NCI-H748 (cell line): ENCODE measurements around the gene RRAGA.
"Not testable (repeated sequence)": the region's sequence is repeated elsewhere in the genome, so short reads cannot be mapped to it uniquely, and the experiment has no call there.

Experiments used
- DNase-seq: peaks from one replicate; lab custom pipeline; 2025; ENCODE audit not compliant: unreplicated experiment; lab: John Stamatoyannopoulos, UW

RRAGA gene

DNA sequence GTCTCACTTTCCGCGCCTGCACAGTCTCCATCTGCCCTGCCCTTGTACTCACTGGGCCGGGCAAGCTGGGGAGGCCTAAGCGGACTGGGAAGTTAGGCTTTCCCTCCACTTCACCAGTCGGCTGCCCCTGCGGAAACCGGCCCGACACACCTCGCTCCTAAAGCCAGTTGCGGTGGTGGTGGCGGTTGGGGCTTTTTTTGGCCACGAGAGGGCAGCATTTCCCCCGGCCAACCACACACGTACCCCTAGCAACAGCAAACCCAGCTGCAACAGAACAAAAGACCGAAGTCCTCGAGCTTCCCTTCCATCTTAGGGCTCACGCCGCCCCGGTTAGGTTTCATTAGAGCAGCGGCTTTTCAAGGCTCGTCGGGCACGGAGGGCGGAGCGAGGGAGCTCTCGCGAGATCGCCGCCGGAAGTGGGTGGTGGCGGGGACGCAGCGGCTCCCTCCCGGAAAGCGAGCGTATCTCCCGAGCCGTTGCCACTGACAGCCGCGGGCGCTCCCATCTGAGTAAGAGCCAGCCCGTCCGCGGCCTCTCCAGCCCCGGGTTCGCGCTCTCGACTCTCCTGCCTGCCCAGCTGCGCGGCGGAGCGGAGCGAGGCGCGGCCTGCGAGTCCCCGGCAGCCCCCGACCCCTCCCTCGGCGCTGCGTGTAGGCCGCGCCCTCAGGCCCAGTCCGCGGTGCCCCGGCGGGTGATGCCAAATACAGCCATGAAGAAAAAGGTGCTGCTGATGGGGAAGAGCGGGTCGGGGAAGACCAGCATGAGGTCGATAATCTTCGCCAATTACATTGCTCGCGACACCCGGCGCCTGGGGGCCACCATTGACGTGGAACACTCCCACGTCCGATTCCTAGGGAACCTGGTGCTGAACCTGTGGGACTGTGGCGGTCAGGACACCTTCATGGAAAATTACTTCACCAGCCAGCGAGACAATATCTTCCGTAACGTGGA, at the start of gene RRAGA:
Gene RRAGA (plus strand): TSS at position 462 of the 951 bp plus-strand sequence. CDS start 233 bp downstream, at position 695.
- DNase-seq: peak; percentile 99

- DNase-seq: no peak
These were observed 49.1 kb upstream of the RRAGA start for GRCh38 chr9:19000133-19000532.

DNA sequence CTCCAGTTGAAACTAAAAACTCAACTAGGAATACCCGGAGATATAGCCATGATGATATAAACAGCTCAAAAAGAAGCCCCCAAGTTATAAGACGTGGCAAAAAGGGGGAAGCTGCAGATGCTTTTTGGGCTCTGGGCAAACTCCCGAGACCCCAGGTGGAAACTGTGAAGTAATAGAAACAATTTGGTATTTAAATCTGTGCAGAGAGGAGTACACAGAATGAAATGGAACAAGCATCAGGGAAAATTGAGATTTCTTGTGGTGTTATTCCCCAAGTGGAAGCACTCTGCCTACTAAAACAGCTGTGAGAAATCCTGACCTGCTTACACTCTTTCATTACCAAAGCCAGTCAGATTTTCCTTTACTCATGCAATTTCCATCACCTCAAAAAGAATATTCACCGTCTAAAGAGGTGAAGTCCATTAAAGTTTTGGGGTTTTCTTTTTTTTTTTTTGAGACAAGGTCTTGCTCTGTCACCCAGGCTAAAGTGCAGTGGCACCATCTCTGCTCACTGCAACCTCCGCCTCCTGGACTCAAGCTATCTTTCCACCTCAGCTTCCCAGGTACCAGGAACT, 39.7 kb upstream of the RRAGA start:
- DNase-seq: no peak

- DNase-seq: no peak
These were observed 31.0 kb upstream of the RRAGA start for GRCh38 chr9:19018201-19018600.

GRCh38 chr9:19020886-19021455, 28.3 kb upstream of the RRAGA start:
- no peak for DNase-seq

DNA sequence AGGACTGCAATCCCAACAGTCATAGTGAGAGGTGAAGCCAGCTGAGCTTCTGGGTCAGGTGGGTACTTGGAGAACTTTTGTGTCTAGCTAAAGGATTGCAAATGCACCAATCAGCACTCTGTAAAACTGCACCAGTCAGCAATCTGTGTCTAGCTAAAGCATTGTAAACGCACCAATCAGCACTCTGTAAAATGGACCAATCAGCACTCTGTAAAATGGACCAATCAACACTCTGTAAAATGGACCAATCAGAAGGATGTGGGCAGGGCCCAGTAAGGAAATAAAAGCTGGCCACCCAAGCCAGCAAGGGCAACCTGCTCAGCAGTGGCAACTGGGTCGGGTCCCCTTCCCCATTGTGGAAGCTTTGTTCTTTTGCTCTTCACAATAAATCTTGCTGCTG, 27.6 kb upstream of the RRAGA start:
- not testable (repeated sequence) for DNase-seq

- DNase-seq: no peak
These were observed 27.0 kb upstream of the RRAGA start for GRCh38 chr9:19022206-19022605.

GRCh38 chr9:19023078-19023477, 26.1 kb upstream of the RRAGA start:
- no peak for DNase-seq

- DNase-seq: no peak
These were observed 22.9 kb upstream of the RRAGA start for GRCh38 chr9:19026375-19026774.

DNA sequence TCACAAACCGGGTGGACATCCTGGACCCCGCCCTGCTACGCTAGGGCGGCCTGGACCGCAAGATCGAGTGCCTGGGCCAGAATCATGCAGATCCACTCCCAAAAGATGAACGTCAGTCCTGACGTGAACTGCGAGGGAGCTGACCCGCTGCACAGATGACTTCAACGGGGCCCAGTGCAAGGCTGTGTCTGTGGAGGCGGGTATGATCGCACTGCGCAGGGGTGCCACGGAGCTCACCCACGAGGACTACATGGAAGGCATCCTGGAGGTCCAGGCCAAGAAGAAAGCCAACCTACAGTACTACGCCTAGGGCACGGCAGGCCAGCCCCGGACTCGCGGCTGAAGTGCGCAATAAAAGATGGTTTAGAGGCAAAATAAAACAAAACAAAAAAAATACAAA, 21.4 kb upstream of the RRAGA start:
- DNase-seq: no peak

GRCh38 chr9:19028835-19029451, 20.3 kb upstream of the RRAGA start:
- peak; percentile 77 for DNase-seq

GRCh38 chr9:19030899-19031298, 18.3 kb upstream of the RRAGA start:
- no peak for DNase-seq

DNA sequence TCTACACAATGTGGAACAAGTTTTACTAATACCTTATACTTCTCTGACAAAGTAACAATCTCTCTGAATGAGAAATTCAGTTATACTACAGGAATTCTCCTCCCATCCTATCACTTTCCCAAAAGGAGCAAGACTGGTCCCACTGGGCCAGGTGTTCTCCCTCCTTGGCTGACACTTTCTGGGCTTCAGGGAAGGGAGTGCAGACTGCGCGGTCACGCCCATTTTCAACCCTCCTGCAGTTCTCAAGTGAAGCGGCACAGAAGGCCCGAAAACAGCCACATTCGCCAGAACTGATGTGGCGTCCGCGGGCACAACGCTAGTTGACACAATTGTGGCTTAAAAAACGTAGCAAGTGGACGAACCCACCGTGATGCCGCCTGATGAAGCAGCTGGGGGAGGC, 16.8 kb upstream of the RRAGA start:
- DNase-seq: no peak

DNA sequence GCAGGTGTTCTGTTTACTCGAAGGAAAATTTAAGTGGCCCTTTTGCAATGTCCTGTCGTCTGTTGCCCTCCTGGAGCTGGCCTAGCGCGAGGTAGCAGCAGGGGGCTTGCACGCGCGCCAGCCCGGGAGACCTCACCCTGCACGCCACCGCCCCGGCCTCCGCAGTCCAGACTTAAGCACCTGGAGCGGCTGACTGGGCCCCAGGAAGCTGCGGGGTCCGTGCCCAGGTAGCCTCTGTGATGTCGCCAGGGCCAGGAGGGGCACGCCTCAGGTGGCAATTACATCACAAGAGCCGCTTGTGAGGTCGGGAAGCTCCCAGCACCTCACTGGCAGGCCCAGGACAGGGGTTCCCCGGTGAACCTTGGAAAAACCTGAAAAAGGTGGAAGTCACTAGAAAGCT, 16.2 kb upstream of the RRAGA start, which contains the start of gene SAXO1:
Gene SAXO1 (minus strand): TSS at position 195 of the 400 bp plus-strand sequence. CDS start 301 bp downstream, outside the sequence.
- no peak for DNase-seq

DNA sequence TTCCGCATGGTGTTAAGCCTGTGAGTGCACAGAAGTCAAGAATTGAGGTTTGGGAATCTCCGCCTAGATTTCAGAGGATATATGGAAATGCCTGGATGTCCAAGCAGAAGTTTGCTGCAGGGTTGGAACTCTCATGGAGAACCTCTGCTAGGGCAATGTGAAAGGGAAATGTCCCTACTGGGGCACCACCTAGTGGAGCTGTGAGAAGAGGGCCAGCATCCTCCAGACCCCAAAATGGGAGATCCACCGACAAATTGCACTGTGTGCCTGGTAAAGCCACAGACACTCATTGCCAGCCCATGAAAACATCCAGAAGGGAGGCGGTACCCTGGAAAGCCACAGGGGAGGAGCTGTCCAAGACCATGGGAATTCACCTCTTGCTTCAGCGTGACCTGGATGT, 12.6 kb upstream of the RRAGA start:
- DNase-seq: no peak

GRCh38 chr9:19049917-19050636, 850 bp downstream of the RRAGA start:
- DNase-seq: peak; percentile 68

DNA sequence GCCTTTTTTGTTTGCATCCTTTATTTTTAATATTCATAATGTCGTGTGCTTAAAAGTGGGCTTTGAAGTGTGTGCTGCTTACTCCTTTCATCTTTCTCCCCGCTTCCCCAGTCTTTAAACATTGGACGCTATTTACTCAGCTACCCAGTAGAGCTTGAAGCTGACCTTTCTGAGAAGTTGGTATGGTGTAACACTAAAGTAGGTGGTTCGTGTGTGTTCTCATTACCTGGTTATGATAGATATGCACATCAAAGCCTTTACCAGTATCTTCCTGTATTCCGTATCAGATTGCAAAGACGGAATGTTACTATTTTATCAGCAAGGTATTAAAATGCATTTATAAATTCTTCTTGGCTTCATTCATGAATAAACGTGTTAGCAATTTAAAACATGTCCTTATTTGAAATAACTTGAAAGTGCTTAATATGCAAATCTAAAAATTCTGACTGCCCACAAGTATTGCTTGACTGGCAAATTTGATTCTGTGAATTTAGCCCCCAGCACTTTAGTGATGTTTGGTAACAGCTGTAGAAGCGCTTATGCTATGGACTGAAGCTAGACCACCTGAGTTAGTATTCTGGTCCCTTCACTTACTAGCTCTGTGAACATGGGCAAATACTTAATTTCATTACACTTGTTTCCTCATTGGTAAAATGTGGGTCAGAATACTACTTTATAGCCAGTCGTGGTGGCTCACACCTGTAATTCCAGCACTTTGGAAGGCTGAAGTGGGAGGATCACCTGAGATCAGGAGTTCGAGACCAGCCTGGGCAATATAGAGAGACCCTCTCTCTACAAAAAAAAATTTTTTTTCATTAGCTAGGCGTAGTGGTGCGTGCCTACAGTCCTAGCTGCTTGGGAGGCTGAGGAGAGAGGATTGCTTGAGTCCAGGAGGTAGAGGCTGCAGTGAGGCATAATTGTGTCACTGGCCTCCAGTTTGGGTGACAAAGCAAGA, 1.7 kb downstream of the RRAGA start:
- DNase-seq: no peak

GRCh38 chr9:19057033-19057432, 7.8 kb downstream of the RRAGA start:
- no peak for DNase-seq

GRCh38 chr9:19074229-19074628, 25.0 kb downstream of the RRAGA start:
- no peak for DNase-seq

DNA sequence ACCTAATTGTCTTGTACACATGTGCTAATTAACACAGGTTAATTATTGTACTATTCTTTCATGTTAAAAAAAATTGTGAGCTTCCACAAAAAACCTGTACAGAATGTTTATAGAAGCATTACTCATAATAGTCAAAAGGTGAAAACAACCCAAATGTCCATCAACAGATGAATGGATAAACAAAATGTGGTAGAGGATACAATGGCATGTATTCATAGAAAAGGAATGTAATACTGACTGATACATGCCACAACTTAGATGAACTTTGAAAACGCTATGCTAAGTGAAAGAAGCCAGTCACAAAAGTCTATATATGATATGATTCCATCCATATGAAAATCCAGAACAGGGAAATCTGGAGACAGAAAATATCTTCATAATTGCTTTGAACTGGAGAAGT, 25.6 kb downstream of the RRAGA start:
- no peak for DNase-seq
